Activated T-helper 2 cell treated with anti-CD3 and anti-CD28 coated beads, Interferon-gamma antibody, Interleukin-2, Interleukin-4, amounts not matched to agents 10 μg/mL and 5 μg/mL and 100 μg/mL, durations not matched to agents 14 hours and 24 hours and 36 hours (primary cell): ENCODE data around the gene MDK. TPM values are rescaled to one million over a fixed set of nuclear protein-coding genes. Genes with fewer than 3 reads are reported as not detected.

ENCODE experiments used
- DNase-seq: peaks from one replicate; pipeline ENCODE4 v3.0.0; 2021; ENCODE audit warnings: low spot score
- H3K27ac Mint-ChIP-seq: one replicate; pipeline ENCODE4 v1.8.0; 2021; ENCODE audit warnings: mixed read lengths
- H3K27me3 Mint-ChIP-seq: one replicate; pipeline ENCODE4 v1.8.0; 2021; ENCODE audit warnings: low read depth, mixed read lengths
- H3K36me3 Mint-ChIP-seq: one replicate; pipeline ENCODE4 v1.8.0; 2021; ENCODE audit warnings: low read depth, mixed read lengths
- H3K4me1 Mint-ChIP-seq: one replicate; pipeline ENCODE4 v1.8.0; 2021; ENCODE audit warnings: low read depth, mixed read lengths
- H3K4me3 Mint-ChIP-seq: one replicate; pipeline ENCODE4 v1.8.0; 2021; ENCODE audit warnings: low read depth, mild to moderate bottlenecking, moderate library complexity, mixed read lengths
- H3K9me3 Mint-ChIP-seq: one replicate; pipeline ENCODE4 v1.8.0; 2021; ENCODE audit warnings: mixed read lengths
- intact Hi-C: fragments of 100-400 bp; cut with micrococcal nuclease; formaldehyde crosslinking; loops from one replicate; pipeline ENCODE4 v1.15.1; 2023
- total RNA-seq: library from RNA; stranded (reverse); gene quantifications from 2 replicates; pipeline ENCODE4 v1.2.3, GENCODE V29; 2022

MDK gene
- total RNA-seq, 1 donor from 2014 or later: 2.8 TPM

- intact Hi-C loops: no loop called here
- no peak within 1 kb of the TSS for H3K27ac Mint-ChIP-seq
- H3K27me3 Mint-ChIP-seq: peaks cover 50% of the 10 kb centered on the region
Measured at GRCh38 chr11:46391578-46392420, 10.3 kb downstream of the MDK start, which contains the start of gene CHRM4. Gene CHRM4, minus strand, starts transcription at chr11:46391776. Its CDS starts 5,219 bp downstream, at chr11:46386557.

GRCh38 chr11:46392421-46393230 lies 11.2 kb downstream of the MDK start:
- Mint-ChIP-seq H3K4me1 (peaks cover 15% of the 10 kb centered on the region), H3K9me3 (no peaks in the 10 kb centered on the region), H3K27me3 (peaks cover 43% of the 10 kb centered on the region), H3K27ac (no peak overlapping the region), H3K4me3 (peak overlapping the region; percentile 71), H3K36me3 (no peaks in the 10 kb centered on the region)
- DNase-seq: peak; percentile 77
- intact Hi-C loops: no loop called here

More at GRCh38 chr11:46391578-46392420, 10.3 kb downstream of the MDK start, which contains the start of gene CHRM4:
- H3K4me3 Mint-ChIP-seq: peak within 1 kb of the TSS; percentile 71
- peaks cover 16% of the 10 kb centered on the region for H3K4me1 Mint-ChIP-seq
- no peaks in the 10 kb centered on the region for H3K9me3 Mint-ChIP-seq
- H3K36me3 Mint-ChIP-seq: no peaks in the 10 kb centered on the region
- DNase-seq: no peak

GRCh38 chr11:46393231-46393616 lies 11.8 kb downstream of the MDK start:
- H3K27me3 Mint-ChIP-seq: peaks cover 39% of the 10 kb centered on the region
- H3K4me3 Mint-ChIP-seq: peak overlapping the region; percentile 71
- no peak overlapping the region for H3K27ac Mint-ChIP-seq
- no peaks in the 10 kb centered on the region for H3K9me3 Mint-ChIP-seq
- no peaks in the 10 kb centered on the region for H3K36me3 Mint-ChIP-seq
- intact Hi-C loops: no loop called here
- peaks cover 11% of the 10 kb centered on the region for H3K4me1 Mint-ChIP-seq
- DNase-seq: no peak

GRCh38 chr11:46393759-46394158 lies 12.3 kb downstream of the MDK start:
- Mint-ChIP-seq H3K27ac (no peak overlapping the region), H3K27me3 (peaks cover 34% of the 10 kb centered on the region), H3K36me3 (no peaks in the 10 kb centered on the region), H3K4me1 (peaks cover 9% of the 10 kb centered on the region), H3K9me3 (no peaks in the 10 kb centered on the region), H3K4me3 (no peak overlapping the region)
- DNase-seq: no peak
- intact Hi-C loops: no loop called here

GRCh38 chr11:46397526-46397925 lies 16.1 kb downstream of the MDK start:
- peaks cover 13% of the 10 kb centered on the region for H3K27me3 Mint-ChIP-seq
- H3K36me3 Mint-ChIP-seq: peaks cover 1% of the 10 kb centered on the region
- H3K9me3 Mint-ChIP-seq: no peaks in the 10 kb centered on the region
- intact Hi-C loops: no loop called here
- H3K4me1 Mint-ChIP-seq: peaks cover 7% of the 10 kb centered on the region
- no peak overlapping the region for H3K4me3 Mint-ChIP-seq
- DNase-seq: no peak
- no peak overlapping the region for H3K27ac Mint-ChIP-seq

- Mint-ChIP-seq H3K36me3 (peaks cover 19% of the 10 kb centered on the region), H3K27me3 (no peaks in the 10 kb centered on the region), H3K4me1 (no peaks in the 10 kb centered on the region), H3K4me3 (no peak overlapping the region), H3K27ac (no peak overlapping the region), H3K9me3 (no peaks in the 10 kb centered on the region)
- intact Hi-C loops: no loop called here
- no peak for DNase-seq
Measured at GRCh38 chr11:46402957-46403902, 21.8 kb downstream of the MDK start.

- Mint-ChIP-seq H3K27me3 (no peaks in the 10 kb centered on the region), H3K36me3 (peaks cover 22% of the 10 kb centered on the region), H3K4me3 (no peak overlapping the region), H3K27ac (no peak overlapping the region), H3K4me1 (no peaks in the 10 kb centered on the region), H3K9me3 (no peaks in the 10 kb centered on the region)
- intact Hi-C loops: no loop called here
- DNase-seq: no peak
Measured at GRCh38 chr11:46404476-46405017, 23.1 kb downstream of the MDK start.

GRCh38 chr11:46407635-46408034 lies 26.2 kb downstream of the MDK start:
- H3K27me3 Mint-ChIP-seq: no peaks in the 10 kb centered on the region
- intact Hi-C loops: no loop called here
- H3K9me3 Mint-ChIP-seq: no peaks in the 10 kb centered on the region
- no peaks in the 10 kb centered on the region for H3K4me1 Mint-ChIP-seq
- DNase-seq: no peak
- H3K4me3 Mint-ChIP-seq: no peak overlapping the region
- no peak overlapping the region for H3K27ac Mint-ChIP-seq
- H3K36me3 Mint-ChIP-seq: peaks cover 27% of the 10 kb centered on the region

- Mint-ChIP-seq H3K27ac (no peak overlapping the region), H3K27me3 (no peaks in the 10 kb centered on the region), H3K9me3 (no peaks in the 10 kb centered on the region), H3K4me1 (no peaks in the 10 kb centered on the region), H3K36me3 (peaks cover 24% of the 10 kb centered on the region), H3K4me3 (no peak overlapping the region)
- intact Hi-C loops: no loop called here
- no peak for DNase-seq
Measured at GRCh38 chr11:46408407-46408986, 27.0 kb downstream of the MDK start.

- Mint-ChIP-seq H3K27ac (no peak overlapping the region), H3K4me3 (no peak overlapping the region), H3K36me3 (peaks cover 28% of the 10 kb centered on the region), H3K27me3 (no peaks in the 10 kb centered on the region), H3K9me3 (no peaks in the 10 kb centered on the region), H3K4me1 (no peaks in the 10 kb centered on the region)
- intact Hi-C loops: no loop called here
- no peak for DNase-seq
Measured at GRCh38 chr11:46410021-46410420, 28.6 kb downstream of the MDK start.

- H3K4me1 Mint-ChIP-seq: no peaks in the 10 kb centered on the region
- H3K9me3 Mint-ChIP-seq: no peaks in the 10 kb centered on the region
- no peak for DNase-seq
- no peaks in the 10 kb centered on the region for H3K27me3 Mint-ChIP-seq
- peaks cover 30% of the 10 kb centered on the region for H3K36me3 Mint-ChIP-seq
- no peak overlapping the region for H3K4me3 Mint-ChIP-seq
- intact Hi-C loops: no loop called here
- H3K27ac Mint-ChIP-seq: no peak overlapping the region
Measured at GRCh38 chr11:46413760-46414465, 32.4 kb downstream of the MDK start.
